Retinal pigment epithelial cell (primary cell): ENCODE measurements around the gene PCDHA11.

Experiments
- DNase-seq: peaks from one replicate; pipeline ENCODE4 v3.0.0-alpha.2; 2010; ENCODE audit warnings: low read depth
- H3K4me3 ChIP-seq: 2 replicates; pipeline ENCODE4 v1.5.1; 2011; ENCODE audit warnings: mild to moderate bottlenecking, low read length, control low read depth, moderate library complexity
- CTCF ChIP-seq: conservative IDR thresholded peaks from 2 replicates; pipeline ENCODE4 v1.5.1; 2011; ENCODE audit warnings: low read depth, low read length, control low read depth, inconsistent platforms

PCDHA11 gene

GRCh38 chr5:140881889-140882590, 13.3 kb downstream of the PCDHA11 start, which contains the start of gene PCDHA13:
Gene PCDHA13, plus strand, starts transcription at chr5:140882124. Its CDS starts 145 bp downstream, at chr5:140882269.
- H3K4me3 ChIP-seq: no peak within 1 kb of the TSS
- DNase-seq: no peak
- peak; percentile 31 for TF ChIP-seq CTCF

GRCh38 chr5:140882591-140882899, 13.8 kb downstream of the PCDHA11 start:
- DNase-seq: no peak
- no peak overlapping the region for H3K4me3 ChIP-seq
- TF ChIP-seq CTCF: no peak

- no peak overlapping the region for H3K4me3 ChIP-seq
- no peak for TF ChIP-seq CTCF
- no peak for DNase-seq
Observed at GRCh38 chr5:140883373-140883772, 14.6 kb downstream of the PCDHA11 start.

- no peak for DNase-seq
- no peak for TF ChIP-seq CTCF
- H3K4me3 ChIP-seq: no peak overlapping the region
Observed at GRCh38 chr5:140883927-140884697, 15.4 kb downstream of the PCDHA11 start.

GRCh38 chr5:140916325-140916724, 47.6 kb downstream of the PCDHA11 start:
- H3K4me3 ChIP-seq: no peak overlapping the region
- TF ChIP-seq CTCF: no peak
- DNase-seq: no peak
